Heart left ventricle (tissue), 16 donors: ENCODE results near the gene SDR39U1. TPM values are rescaled to one million over a fixed set of nuclear protein-coding genes. Genes with fewer than 3 reads are reported as not detected.

Experiments used
- ATAC-seq, 4 donors: fragments of 200-7000 bp; cut with Tn5 transposase; one replicate each; pipeline ENCODE4 v1.9.1; 2020 to 2022; ENCODE audit warnings: moderate library complexity in 4 of 4, mild to moderate bottlenecking in 3 of 4, moderate number of reproducible peaks in 1 of 4
- DNase-seq, 5 donors: peaks; one replicate each; pipeline ENCODE4 v3.0.0-alpha.2; 2020
- H3K27ac ChIP-seq, 12 donors: fragments of 200-600 bp; sonication (generic) in 4 of 12; one replicate each; pipeline versions ENCODE4 v1.5.0 to v1.8.0; 2016 to 2022; ENCODE audit warnings: mild to moderate bottlenecking in 2 of 12
- H3K27me3 ChIP-seq, 9 donors: fragments of 200-600 bp; sonication (generic) in 2 of 9; one replicate each; pipeline versions ENCODE4 v1.5.1 to v1.8.0; 2016 to 2022; ENCODE audit warnings: mild to moderate bottlenecking in 3 of 9
- H3K36me3 ChIP-seq, 9 donors: fragments of 200-600 bp; sonication (generic) in 2 of 9; one replicate each; pipeline versions ENCODE4 v1.5.0 to v1.8.0; 2018 to 2022; ENCODE audit warnings: mild to moderate bottlenecking in 2 of 9
- H3K4me1 ChIP-seq, 12 donors: fragments of 200-600 bp; sonication (generic) in 4 of 12; one replicate each; pipeline versions ENCODE4 v1.5.0 to v1.8.0; 2016 to 2022; ENCODE audit warnings: mild to moderate bottlenecking in 3 of 12
- H3K4me3 ChIP-seq, 12 donors: fragments of 200-600 bp; sonication (generic) in 4 of 12; one replicate each; pipeline versions ENCODE4 v1.5.0 to v1.8.0; 2017 to 2022; ENCODE audit warnings: mild to moderate bottlenecking in 9 of 12, moderate library complexity in 4 of 12
- H3K9me3 ChIP-seq, 12 donors: fragments of 200-600 bp; sonication (generic) in 4 of 12; one replicate each; pipeline versions ENCODE4 v1.5.0 to v1.8.0; 2016 to 2022; ENCODE audit warnings: mild to moderate bottlenecking in 1 of 12
- POLR2A ChIP-seq, 2 donors: fragments of 450-650 bp; IDR thresholded peaks; one replicate each; pipeline ENCODE4 v1.6.1; 2017; ENCODE audit warnings: antibody characterized with exemption in 2 of 2, mild to moderate bottlenecking in 2 of 2, moderate library complexity in 2 of 2
- WGBS, 4 donors: extraction: QIAGEN DNeasy Blood & Tissue Kit in 2 of 4; methylation state at CpG; one replicate each; pipeline versions ENCODE4 v1.1.5 to v1.1.7; 2013 to 2018; 5-methylcytosine and 5-hydroxymethylcytosine counted together
- intact Hi-C, 10 donors: fragments of 100-400 bp; cut with DNase I; formaldehyde crosslinking; loops; one replicate each; pipeline versions ENCODE4 v1.11.1 to v1.14.2; 2022
- polyA plus RNA-seq, 2 donors: library from polyadenylated mRNA; stranded (reverse); fragments of 200-250 nt; gene quantifications; one replicate each; pipeline ENCODE4 v1.2.3, GENCODE V29; 2013
- total RNA-seq, 9 donors: library from RNA; depleted of rRNA in 2 of 9; stranded (reverse); fragments of >200 nt in 2 of 9; fragmentation: NEBNext Ultra II Directional in 3 of 9; extraction: Animal tissue kit (Norgen Biotek cat#: 25700) in 3 of 9; gene quantifications; one replicate each; pipeline versions ENCODE4 v1.1.0 to v1.2.4, GENCODE V29; 2016 to 2023
- TF ChIP-seq, protein P1 (sequence below), 12 donors: fragments of 200-600 bp; sonication (generic) in 4 of 12; IDR thresholded peaks; one replicate each; pipeline versions ENCODE4 v1.5.0 to v1.8.0; 2018 to 2022; ENCODE audit warnings: antibody characterized with exemption in 12 of 12, mild to moderate bottlenecking in 5 of 12
- donor health status: ischemic (EF 13 %, LVEDD 7.1; RV severe dilation, severe dysfunction).
- donor health status: healthy with polysubstance abuse.
- donor health status: DM: no; HTN: yes; CAD: no.
- donor health status: DM: no; HTN: no; CAD: no.
- donor health status: ischemic (EF 25% LVEDD 6.9; RV normal size, moderate dysfunction).
- donor health status: ischemic (EF 25% LVEDD 5.7; RV mildly dilated, moderate dysfunction).
- donor health status: healthy.
- donor health status: DM: yes; HTN: yes; CAD: no.
- donor health status: ischemic (EF 35%, LVEDD 5.7; RV mildly dilated, moderate dysfunction).
- donor health status: nonischemic (EF 11% LVEDD 7.7; RV severe dilation, severe dysfunction).
- donor health status: DM: yes; HTN: yes; CAD: no.
- donor health status: PGD.
- donor health status: ischemic (EF 29% LVEDD 5.4; RV normal size, mild dysfunction).
- donor health status: nonischemic (EF 23%, LVEDD 6.1; RV moderate dilation, normal function).

The SDR39U1 gene
- total and polyA plus RNA-seq, 11 donors, result 58.6 to 109 (median 63.7) TPM

- no peak for TF ChIP-seq POLR2A (IDR thresholded peaks at IDR 0.05)
- TF ChIP-seq, protein P1, sequence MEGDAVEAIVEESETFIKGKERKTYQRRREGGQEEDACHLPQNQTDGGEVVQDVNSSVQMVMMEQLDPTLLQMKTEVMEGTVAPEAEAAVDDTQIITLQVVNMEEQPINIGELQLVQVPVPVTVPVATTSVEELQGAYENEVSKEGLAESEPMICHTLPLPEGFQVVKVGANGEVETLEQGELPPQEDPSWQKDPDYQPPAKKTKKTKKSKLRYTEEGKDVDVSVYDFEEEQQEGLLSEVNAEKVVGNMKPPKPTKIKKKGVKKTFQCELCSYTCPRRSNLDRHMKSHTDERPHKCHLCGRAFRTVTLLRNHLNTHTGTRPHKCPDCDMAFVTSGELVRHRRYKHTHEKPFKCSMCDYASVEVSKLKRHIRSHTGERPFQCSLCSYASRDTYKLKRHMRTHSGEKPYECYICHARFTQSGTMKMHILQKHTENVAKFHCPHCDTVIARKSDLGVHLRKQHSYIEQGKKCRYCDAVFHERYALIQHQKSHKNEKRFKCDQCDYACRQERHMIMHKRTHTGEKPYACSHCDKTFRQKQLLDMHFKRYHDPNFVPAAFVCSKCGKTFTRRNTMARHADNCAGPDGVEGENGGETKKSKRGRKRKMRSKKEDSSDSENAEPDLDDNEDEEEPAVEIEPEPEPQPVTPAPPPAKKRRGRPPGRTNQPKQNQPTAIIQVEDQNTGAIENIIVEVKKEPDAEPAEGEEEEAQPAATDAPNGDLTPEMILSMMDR (IDR thresholded peaks at IDR 0.05), result no peak
- DNase-seq, result peak in 1 of 5 donors; percentile 26
- Histone ChIP-seq H3K27ac (peak overlapping the region in 9 of 12 donors; percentile 2 to 48 (median 33)), H3K36me3 (peaks cover 0 to 10% (median 0%) of the 10 kb centered on the region in 9 donors), H3K27me3 (no peaks in the 10 kb centered on the region), H3K4me1 (peaks cover 0 to 66% (median 51%) of the 10 kb centered on the region in 12 donors), H3K9me3 (no peaks in the 10 kb centered on the region), H3K4me3 (peak overlapping the region in 2 of 12 donors; percentile 7 to 29)
- peak in 1 of 4 donors; percentile 9 for ATAC-seq
- 51 to 73% (median 60%) methylated on average over 9 of the region's 9 CpGs for WGBS, 4 donors
- intact Hi-C loops, result loop anchor here in 1 of 10 donors (5.0 kb wide), 1 partner anchor 35 kb away; the partner anchor contains the start of gene NFATC4
Measured at GRCh38 chr14:24401810-24402702, 40.5 kb downstream of the SDR39U1 start.

GRCh38 chr14:24399999-24400718 is 42.4 kb downstream of the SDR39U1 start:
- no peak for ATAC-seq
- H3K36me3 ChIP-seq, result no peaks in the 10 kb centered on the region
- peak overlapping the region in 11 of 12 donors; percentile 70 to 91 (median 87) for H3K27ac ChIP-seq
- intact Hi-C loops, result loop anchor here in 4 of 10 donors (2.0 to 5.0 kb wide), 3 partner anchors 29 to 33 kb away; partner anchors contain the start of genes CBLN3 (in 1 of the 4), KHNYN (in 1 of the 4) and NFATC4 (in 1 of the 4)
- 56 to 66% (median 60%) methylated on average over 4 of the region's 4 CpGs for WGBS, 4 donors
- DNase-seq, result peak in 1 of 5 donors; percentile 51
- no peaks in the 10 kb centered on the region for H3K9me3 ChIP-seq
- peaks cover 0 to 66% (median 51%) of the 10 kb centered on the region in 12 donors for H3K4me1 ChIP-seq
- peak overlapping the region; percentile 63 to 88 (median 78) for H3K4me3 ChIP-seq
- H3K27me3 ChIP-seq, result no peaks in the 10 kb centered on the region
- TF ChIP-seq, protein P1 (IDR thresholded peaks at IDR 0.05), result no peak
- TF ChIP-seq POLR2A (IDR thresholded peaks at IDR 0.05), result no peak

- Histone ChIP-seq H3K4me1 (peaks cover 0 to 66% (median 50%) of the 10 kb centered on the region in 12 donors), H3K27me3 (no peaks in the 10 kb centered on the region), H3K4me3 (peak overlapping the region; percentile 63 to 88 (median 78)), H3K36me3 (no peaks in the 10 kb centered on the region), H3K27ac (peak overlapping the region; percentile 58 to 91 (median 85)), H3K9me3 (no peaks in the 10 kb centered on the region)
- intact Hi-C loops, result loop anchor here in 3 of 10 donors (2.0 kb wide), 2 partner anchors 29 to 33 kb away; partner anchors contain the start of genes CBLN3 (in 1 of the 3) and KHNYN (in 1 of the 3)
- DNase-seq (peak in 1 of 5 donors; percentile 31), ATAC-seq (peak in 2 of 4 donors; percentile 3)
- TF ChIP-seq POLR2A (IDR thresholded peaks at IDR 0.05), result no peak
- TF ChIP-seq, protein P1 (IDR thresholded peaks at IDR 0.05), result no peak
- WGBS, 4 donors, result 20 to 37% (median 25%) methylated on average over 8 of the region's 8 CpGs
Measured at GRCh38 chr14:24399447-24399822, 43.1 kb downstream of the SDR39U1 start.
